Measurements from ENCODE around the gene BEST2. TPM values are rescaled to one million over a fixed set of nuclear protein-coding genes. Genes with fewer than 3 reads are reported as not detected.
A peak's percentile ranks its signal among the peaks of the same experiment; 100 is the strongest.

BEST2 gene
- not detected in 2 replicates for total RNA-seq

DNA sequence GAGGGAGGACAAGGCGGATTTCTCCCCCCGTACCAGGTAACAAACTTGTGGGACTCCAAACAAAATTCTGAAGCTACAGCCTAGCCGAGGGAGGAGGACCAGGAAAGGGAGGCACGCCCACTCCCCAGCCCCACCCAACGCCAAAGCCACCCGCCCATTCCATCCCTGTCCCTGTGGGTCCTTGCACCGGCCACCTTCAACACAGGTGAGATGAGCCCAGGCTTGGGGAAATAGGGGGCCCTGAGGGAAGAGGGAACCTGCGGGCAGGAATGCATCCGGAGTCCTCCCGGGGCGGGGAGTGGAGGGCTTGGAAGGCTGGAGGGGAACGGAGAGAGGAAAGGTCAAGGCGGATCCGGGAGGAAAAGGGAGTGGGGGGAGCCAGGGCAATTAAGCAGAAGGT, at the start of gene BEST2:
Gene BEST2 (plus strand): TSS at position 157 of the 400 bp plus-strand sequence. CDS start 802 bp downstream, outside the sequence.
- Histone ChIP-seq H3K4me2 (ENCODE audit: insufficient read depth, low read length) (no peak within 1 kb of the TSS), H3K9me3 (ENCODE audit: low read depth, low read length) (no peaks in the 10 kb centered on the region), H3K4me3 (ENCODE audit: insufficient read depth, low read length) (no peak within 1 kb of the TSS), H3K36me3 (ENCODE audit: insufficient read depth, low read length) (peaks cover 9% of the 10 kb centered on the region), H3K27ac (ENCODE audit: low read depth, low read length) (no peak within 1 kb of the TSS), H2AFZ (ENCODE audit: low read length) (no peak within 1 kb of the TSS), H3K79me2 (ENCODE audit: insufficient read depth, low read length) (no peaks in the 10 kb centered on the region), H3K4me1 (ENCODE audit: insufficient read depth, low read length) (peaks cover 14% of the 10 kb centered on the region), H3K27me3 (ENCODE audit: insufficient read depth, low read length) (peaks cover 22% of the 10 kb centered on the region), H4K20me1 (ENCODE audit: insufficient read depth, low read length) (no peaks in the 10 kb centered on the region)
- TF ChIP-seq, protein P1, sequence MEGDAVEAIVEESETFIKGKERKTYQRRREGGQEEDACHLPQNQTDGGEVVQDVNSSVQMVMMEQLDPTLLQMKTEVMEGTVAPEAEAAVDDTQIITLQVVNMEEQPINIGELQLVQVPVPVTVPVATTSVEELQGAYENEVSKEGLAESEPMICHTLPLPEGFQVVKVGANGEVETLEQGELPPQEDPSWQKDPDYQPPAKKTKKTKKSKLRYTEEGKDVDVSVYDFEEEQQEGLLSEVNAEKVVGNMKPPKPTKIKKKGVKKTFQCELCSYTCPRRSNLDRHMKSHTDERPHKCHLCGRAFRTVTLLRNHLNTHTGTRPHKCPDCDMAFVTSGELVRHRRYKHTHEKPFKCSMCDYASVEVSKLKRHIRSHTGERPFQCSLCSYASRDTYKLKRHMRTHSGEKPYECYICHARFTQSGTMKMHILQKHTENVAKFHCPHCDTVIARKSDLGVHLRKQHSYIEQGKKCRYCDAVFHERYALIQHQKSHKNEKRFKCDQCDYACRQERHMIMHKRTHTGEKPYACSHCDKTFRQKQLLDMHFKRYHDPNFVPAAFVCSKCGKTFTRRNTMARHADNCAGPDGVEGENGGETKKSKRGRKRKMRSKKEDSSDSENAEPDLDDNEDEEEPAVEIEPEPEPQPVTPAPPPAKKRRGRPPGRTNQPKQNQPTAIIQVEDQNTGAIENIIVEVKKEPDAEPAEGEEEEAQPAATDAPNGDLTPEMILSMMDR (IDR thresholded peaks at IDR 0.05; ENCODE audit: extremely low read depth, low read depth, low read length), result no peak
- DNase-seq (ENCODE audit: insufficient read length, low spot score, missing footprints), result peak; percentile 76

- peaks cover 86% of the 10 kb centered on the region for H3K36me3 ChIP-seq (ENCODE audit: insufficient read depth, low read length)
- H3K27me3 ChIP-seq (ENCODE audit: insufficient read depth, low read length), result no peaks in the 10 kb centered on the region
- no peak overlapping the region for H2AFZ ChIP-seq (ENCODE audit: low read length)
- H3K79me2 ChIP-seq (ENCODE audit: insufficient read depth, low read length), result peaks cover 2% of the 10 kb centered on the region
- H3K9me3 ChIP-seq (ENCODE audit: low read depth, low read length), result no peaks in the 10 kb centered on the region
- no peak overlapping the region for H3K4me2 ChIP-seq (ENCODE audit: insufficient read depth, low read length)
- H3K27ac ChIP-seq (ENCODE audit: low read depth, low read length), result no peak overlapping the region
- H4K20me1 ChIP-seq (ENCODE audit: insufficient read depth, low read length), result peaks cover 5% of the 10 kb centered on the region
- H3K4me3 ChIP-seq (ENCODE audit: insufficient read depth, low read length), result no peak overlapping the region
- peak; percentile 95 for DNase-seq (ENCODE audit: insufficient read length, low spot score, missing footprints)
- TF ChIP-seq, protein P1 (IDR thresholded peaks at IDR 0.05; ENCODE audit: extremely low read depth, low read depth, low read length), result no peak
- H3K4me1 ChIP-seq (ENCODE audit: insufficient read depth, low read length), result no peaks in the 10 kb centered on the region
Observed at GRCh38 chr19:12703046-12703445, 48.5 kb upstream of the BEST2 start.

- no peaks in the 10 kb centered on the region for H3K9me3 ChIP-seq (ENCODE audit: low read depth, low read length)
- no peaks in the 10 kb centered on the region for H3K4me1 ChIP-seq (ENCODE audit: insufficient read depth, low read length)
- TF ChIP-seq, protein P1 (IDR thresholded peaks at IDR 0.05; ENCODE audit: extremely low read depth, low read depth, low read length), result no peak
- no peak overlapping the region for H3K4me2 ChIP-seq (ENCODE audit: insufficient read depth, low read length)
- no peak overlapping the region for H3K27ac ChIP-seq (ENCODE audit: low read depth, low read length)
- peaks cover 2% of the 10 kb centered on the region for H3K79me2 ChIP-seq (ENCODE audit: insufficient read depth, low read length)
- H3K27me3 ChIP-seq (ENCODE audit: insufficient read depth, low read length), result no peaks in the 10 kb centered on the region
- DNase-seq (ENCODE audit: insufficient read length, low spot score, missing footprints), result peak; percentile 64
- no peak overlapping the region for H2AFZ ChIP-seq (ENCODE audit: low read length)
- peaks cover 5% of the 10 kb centered on the region for H4K20me1 ChIP-seq (ENCODE audit: insufficient read depth, low read length)
- peaks cover 90% of the 10 kb centered on the region for H3K36me3 ChIP-seq (ENCODE audit: insufficient read depth, low read length)
- H3K4me3 ChIP-seq (ENCODE audit: insufficient read depth, low read length), result no peak overlapping the region
Observed at GRCh38 chr19:12705169-12705568, 46.4 kb upstream of the BEST2 start.

DNA sequence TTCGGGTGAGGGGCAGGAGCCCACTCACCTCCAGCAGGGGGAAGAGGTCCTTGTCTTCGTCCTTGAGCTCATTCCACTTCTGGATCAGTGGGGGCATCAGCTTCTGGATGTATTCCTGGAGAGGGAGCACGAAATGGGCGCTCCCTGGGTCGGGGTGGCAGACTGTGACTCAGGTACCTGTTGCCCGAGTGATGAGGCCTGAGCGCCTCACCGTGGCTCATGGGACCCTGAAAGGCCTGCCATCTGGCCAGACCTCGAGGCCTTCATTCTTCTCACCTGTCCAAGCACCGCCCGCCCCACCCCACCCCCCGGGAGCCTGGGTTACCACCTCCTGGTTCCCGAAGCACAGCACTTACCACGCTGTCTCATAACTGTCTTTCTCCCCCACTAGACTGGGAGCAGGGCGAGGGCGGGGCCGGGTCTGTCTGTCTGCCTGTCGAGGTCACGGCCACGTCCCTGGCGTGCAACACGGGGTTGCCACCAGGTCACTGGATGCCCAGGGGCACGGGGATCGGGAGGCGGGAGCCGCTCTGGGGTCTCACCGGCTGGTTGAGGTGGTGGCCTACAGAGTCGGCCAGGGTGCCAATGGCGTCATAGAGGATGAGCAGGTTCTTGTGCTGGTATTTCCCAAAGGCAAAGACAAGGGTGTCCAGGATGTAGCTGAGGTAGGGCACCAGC, 45.8 kb upstream of the BEST2 start:
- no peaks in the 10 kb centered on the region for H3K9me3 ChIP-seq (ENCODE audit: low read depth, low read length)
- H3K79me2 ChIP-seq (ENCODE audit: insufficient read depth, low read length), result peaks cover 7% of the 10 kb centered on the region
- H3K36me3 ChIP-seq (ENCODE audit: insufficient read depth, low read length), result peaks cover 93% of the 10 kb centered on the region
- H2AFZ ChIP-seq (ENCODE audit: low read length), result no peak overlapping the region
- TF ChIP-seq, protein P1 (IDR thresholded peaks at IDR 0.05; ENCODE audit: extremely low read depth, low read depth, low read length), result no peak
- H3K4me2 ChIP-seq (ENCODE audit: insufficient read depth, low read length), result no peak overlapping the region
- H4K20me1 ChIP-seq (ENCODE audit: insufficient read depth, low read length), result peaks cover 5% of the 10 kb centered on the region
- no peaks in the 10 kb centered on the region for H3K4me1 ChIP-seq (ENCODE audit: insufficient read depth, low read length)
- no peaks in the 10 kb centered on the region for H3K27me3 ChIP-seq (ENCODE audit: insufficient read depth, low read length)
- H3K4me3 ChIP-seq (ENCODE audit: insufficient read depth, low read length), result no peak overlapping the region
- peak; percentile 73 for DNase-seq (ENCODE audit: insufficient read length, low spot score, missing footprints)
- H3K27ac ChIP-seq (ENCODE audit: low read depth, low read length), result no peak overlapping the region
